HEK293 (cell line): Measurements from ENCODE around the gene ZNF576.

Source experiments
- GLIS1 ChIP-seq: fragments of 450-650 bp; formaldehyde crosslinking; IDR thresholded peaks from 2 replicates; pipeline ENCODE4 v1.5.1; 2016; ENCODE audit warnings: missing biosample characterization, missing genetic modification characterization
- GLIS2 ChIP-seq: fragments of 450-650 bp; formaldehyde crosslinking; IDR thresholded peaks from 2 replicates; pipeline ENCODE4 v1.5.1; 2016; ENCODE audit warnings: missing biosample characterization, missing genetic modification characterization
- IKZF3 ChIP-seq: fragments of 450-650 bp; IDR thresholded peaks from 2 replicates; pipeline ENCODE4 v1.5.0; 2018; ENCODE audit warnings: missing biosample characterization, mild to moderate bottlenecking, missing genetic modification characterization, moderate library complexity
- PATZ1 ChIP-seq: fragments of 450-650 bp; formaldehyde crosslinking; IDR thresholded peaks from 2 replicates; pipeline ENCODE4 v1.5.1; 2016; ENCODE audit warnings: missing biosample characterization, missing genetic modification characterization
- PRDM4 ChIP-seq: fragments of 450-650 bp; formaldehyde crosslinking; IDR thresholded peaks from 2 replicates; pipeline ENCODE4 v1.5.1; 2017; ENCODE audit warnings: missing biosample characterization, missing genetic modification characterization
- SCRT2 ChIP-seq: fragments of 450-650 bp; formaldehyde crosslinking; IDR thresholded peaks from 2 replicates; pipeline ENCODE4 v1.5.1; 2016; ENCODE audit warnings: missing biosample characterization, missing genetic modification characterization
- ZBTB10 ChIP-seq: fragments of 450-650 bp; formaldehyde crosslinking; IDR thresholded peaks from 2 replicates; pipeline ENCODE4 v1.5.1; 2016; ENCODE audit warnings: missing biosample characterization, missing genetic modification characterization
- ZBTB49 ChIP-seq: fragments of 450-650 bp; formaldehyde crosslinking; IDR thresholded peaks from 2 replicates; pipeline ENCODE4 v1.5.1; 2016; ENCODE audit warnings: missing biosample characterization, missing genetic modification characterization, low read depth
- ZIC2 ChIP-seq: fragments of 450-650 bp; formaldehyde crosslinking; IDR thresholded peaks from 2 replicates; pipeline ENCODE4 v1.5.1; 2016; ENCODE audit warnings: missing biosample characterization, missing genetic modification characterization
- ZNF121 ChIP-seq: fragments of 450-650 bp; formaldehyde crosslinking; IDR thresholded peaks from 2 replicates; pipeline ENCODE4 v1.5.1; 2016; ENCODE audit warnings: missing biosample characterization, missing genetic modification characterization
- ZNF138 ChIP-seq: fragments of 450-650 bp; formaldehyde crosslinking; IDR thresholded peaks from 2 replicates; pipeline ENCODE4 v1.5.1; 2016; ENCODE audit warnings: missing biosample characterization, missing genetic modification characterization, borderline replicate concordance
- ZNF184 ChIP-seq: fragments of 450-650 bp; IDR thresholded peaks from 2 replicates; pipeline ENCODE4 v1.5.1; 2018; ENCODE audit warnings: missing biosample characterization, mild to moderate bottlenecking, missing genetic modification characterization
- ZNF19 ChIP-seq: fragments of 450-650 bp; formaldehyde crosslinking; IDR thresholded peaks from 2 replicates; pipeline ENCODE4; 2016; ENCODE audit warnings: missing biosample characterization, missing genetic modification characterization, low read depth
- ZNF202 ChIP-seq: fragments of 450-650 bp; formaldehyde crosslinking; IDR thresholded peaks from 2 replicates; pipeline ENCODE4 v1.5.1; 2016; ENCODE audit warnings: missing biosample characterization, missing genetic modification characterization, borderline replicate concordance
- ZNF266 ChIP-seq: fragments of 450-650 bp; formaldehyde crosslinking; IDR thresholded peaks from 2 replicates; pipeline ENCODE4 v1.5.1; 2016; ENCODE audit warnings: missing biosample characterization, missing genetic modification characterization, low read depth
- ZNF350 ChIP-seq: fragments of 450-650 bp; formaldehyde crosslinking; IDR thresholded peaks from 2 replicates; pipeline ENCODE4 v1.5.0; 2017; ENCODE audit warnings: missing biosample characterization, mild to moderate bottlenecking, missing genetic modification characterization
- ZNF366 ChIP-seq: fragments of 450-650 bp; formaldehyde crosslinking; conservative IDR thresholded peaks from 2 replicates; pipeline ENCODE4 v1.5.1; 2016; ENCODE audit warnings: missing biosample characterization, missing genetic modification characterization
- ZNF510 ChIP-seq: fragments of 450-650 bp; formaldehyde crosslinking; IDR thresholded peaks from 2 replicates; pipeline ENCODE4 v1.5.1; 2018; ENCODE audit warnings: mild to moderate bottlenecking, missing genetic modification characterization, missing biosample characterization; ENCODE audit not compliant: insufficient replicate concordance
- ZNF555 ChIP-seq: fragments of 450-650 bp; formaldehyde crosslinking; conservative IDR thresholded peaks from 2 replicates; pipeline ENCODE4 v1.5.1; 2017; ENCODE audit warnings: missing biosample characterization, mild to moderate bottlenecking, missing genetic modification characterization, inconsistent platforms
- ZNF645 ChIP-seq: fragments of 450-650 bp; formaldehyde crosslinking; IDR thresholded peaks from 2 replicates; pipeline ENCODE4; 2016; ENCODE audit warnings: missing biosample characterization, missing genetic modification characterization
- ZNF654 ChIP-seq: fragments of 450-650 bp; formaldehyde crosslinking; IDR thresholded peaks from 2 replicates; pipeline ENCODE4 v1.5.1; 2016; ENCODE audit warnings: low read depth, missing biosample characterization, missing genetic modification characterization
- ZNF677 ChIP-seq: fragments of 450-650 bp; IDR thresholded peaks from 2 replicates; pipeline ENCODE4 v1.5.0; 2018; ENCODE audit warnings: missing biosample characterization, mild to moderate bottlenecking, missing genetic modification characterization, moderate library complexity
- ZNF747 ChIP-seq: fragments of 450-650 bp; formaldehyde crosslinking; IDR thresholded peaks from 2 replicates; pipeline ENCODE4 v1.5.1; 2016; ENCODE audit warnings: missing biosample characterization, missing genetic modification characterization
- ZSCAN30 ChIP-seq: fragments of 450-650 bp; IDR thresholded peaks from 2 replicates; pipeline ENCODE4 v1.5.1; 2018; ENCODE audit warnings: missing biosample characterization, mild to moderate bottlenecking, missing genetic modification characterization, moderate library complexity
- ZSCAN4 ChIP-seq: fragments of 450-650 bp; formaldehyde crosslinking; IDR thresholded peaks from 2 replicates; pipeline ENCODE4 v1.5.1; 2017; ENCODE audit warnings: missing biosample characterization, missing genetic modification characterization
- ZSCAN5A ChIP-seq: fragments of 450-650 bp; formaldehyde crosslinking; IDR thresholded peaks from 2 replicates; pipeline ENCODE4 v1.5.1; 2016; ENCODE audit warnings: missing biosample characterization, missing genetic modification characterization

Gene ZNF576

GRCh38 chr19:43636121-43636683 lies 39.8 kb downstream of the ZNF576 start (continued):
- TF ChIP-seq ZBTB10 (tag by site-specific recombination) (peak; percentile 25; the same call in 1 of the 2 replicates), ZNF121 (tag by site-specific recombination) (no peak), ZBTB49 (tag by site-specific recombination) (no peak), ZNF138 (tag by site-specific recombination) (no peak), PATZ1 (tag by site-specific recombination) (0 out of 2 replicates have a peak, but pooled peaks have one; percentile 42), ZIC2 (tag by site-specific recombination) (peak; percentile 47; the same call in 1 of the 2 replicates), ZNF747 (tag by site-specific recombination) (no peak), GLIS2 (tag by site-specific recombination) (peak; percentile 78), PRDM4 (tag by site-specific recombination) (peak; percentile 85), ZNF350 (no peak), ZNF510 (no peak), ZNF366 (tag by site-specific recombination) (no peak), ZNF184 (tag by site-specific recombination) (no peak), IKZF3 (tag by site-specific recombination) (peak; percentile 35; the same call in 1 of the 2 replicates), ZSCAN30 (tag by site-specific recombination) (no peak), ZNF202 (tag by site-specific recombination) (no peak), ZSCAN4 (tag by site-specific recombination) (no peak), ZNF19 (tag by site-specific recombination) (no peak), ZNF266 (no peak), ZNF677 (tag by site-specific recombination) (no peak), ZNF645 (no peak), ZNF654 (no peak), SCRT2 (tag by site-specific recombination) (peak; percentile 95), ZSCAN5A (tag by site-specific recombination) (no peak), ZNF555 (no peak), GLIS1 (tag by site-specific recombination) (peak; percentile 62)
